B cell (primary cell): ENCODE measurements around the gene CFAP74. TPM values are rescaled to one million over a fixed set of nuclear protein-coding genes. Genes with fewer than 3 reads are reported as not detected.

Experiments used
- ATAC-seq: fragments of 200-7000 bp; cut with Tn5 transposase; one replicate; pipeline ENCODE4 v1.10.0; 2021; ENCODE audit warnings: low read depth, mild to moderate bottlenecking, moderate number of reproducible peaks, moderate library complexity
- CTCF ChIA-PET: fragments of 350-600 bp; sonication (Branson Sonifier 250); formaldehyde crosslinking; loops from one replicate; lab custom pipeline; 2021; ENCODE audit warnings: antibody characterized with exemption, inconsistent platforms; lab: Charles Lee
- POLR2A ChIA-PET: fragments of 350-600 bp; sonication (Branson Sonifier 250); formaldehyde crosslinking; loops from one replicate; lab custom pipeline; 2021; ENCODE audit warnings: antibody characterized with exemption; lab: Charles Lee
- DNase-seq: peaks from one replicate; pipeline ENCODE4 v3.0.0; 2013
- H2AFZ ChIP-seq: 2 replicates; pipeline ENCODE4 v1.6.1; 2012; ENCODE audit warnings: mild to moderate bottlenecking, low read depth, low read length; ENCODE audit not compliant: insufficient read depth, poor library complexity, severe bottlenecking
- H3K27ac ChIP-seq, 2 donors: 1 replicate in 1 of 2; 2 replicates in 1 of 2; pipeline ENCODE4 v1.5.1; 2012 to 2013; ENCODE audit warnings: low read length in 2 of 2, mild to moderate bottlenecking in 2 of 2, moderate library complexity in 1 of 2
- H3K27me3 ChIP-seq, 4 experiments: fragments of 200-600 bp in 1 of 4; sonication (generic) in 1 of 4; replicated peaks in 1 of 4; 1 replicate in 2 of 4; 2 replicates in 2 of 4; pipeline versions ENCODE4 v1.6.1 to v1.7.0; 2013 to 2016; ENCODE audit warnings: low read length in 3 of 4, mild to moderate bottlenecking in 2 of 4, mixed read lengths in 1 of 4, moderate library complexity in 1 of 4; ENCODE audit not compliant: insufficient read depth in 4 of 4, control insufficient read depth in 3 of 4; ENCODE audit errors: control extremely low read depth in 1 of 4
- H3K36me3 ChIP-seq, 2 experiments: replicated peaks in 1 of 2; 1 replicate in 1 of 2; 2 replicates in 1 of 2; pipeline versions ENCODE4 v1.6.1 to v1.7.1; 2013; ENCODE audit warnings: low read length in 1 of 2; ENCODE audit not compliant: insufficient read depth in 2 of 2, control insufficient read depth in 1 of 2; ENCODE audit errors: control extremely low read depth in 1 of 2, extremely low read depth in 1 of 2
- H3K4me1 ChIP-seq, 2 donors: fragments of 200-600 bp in 1 of 2; sonication (generic) in 1 of 2; 1 replicate in 1 of 2; 2 replicates in 1 of 2; pipeline versions ENCODE4 v1.5.1 to v1.6.1; 2013 to 2017; ENCODE audit warnings: low read length in 2 of 2; ENCODE audit not compliant: control insufficient read depth in 2 of 2, insufficient read depth in 2 of 2
- H3K4me2 ChIP-seq: replicated peaks from 2 replicates; pipeline ENCODE3; 2012; ENCODE audit warnings: mild to moderate bottlenecking, low read depth, low read length; ENCODE audit not compliant: poor library complexity, severe bottlenecking
- H3K4me3 ChIP-seq, 5 experiments: fragments of 200-600 bp in 1 of 5; sonication (generic) in 1 of 5; 1 replicate in 3 of 5; 2 replicates in 2 of 5; pipeline versions ENCODE4 v1.5.1 to v1.7.0; 2011 to 2016; ENCODE audit warnings: low read length in 4 of 5, mild to moderate bottlenecking in 4 of 5, low read depth in 2 of 5, control low read depth in 1 of 5, moderate library complexity in 1 of 5; ENCODE audit not compliant: insufficient read depth in 1 of 5; ENCODE audit errors: control extremely low read depth in 1 of 5, extremely low read depth in 1 of 5
- H3K79me2 ChIP-seq: fragments of 200-600 bp; sonication (generic); one replicate; pipeline ENCODE4 v1.6.0; 2016; ENCODE audit warnings: low read length; ENCODE audit not compliant: control insufficient read depth, insufficient read depth
- H3K9ac ChIP-seq: fragments of 200-600 bp; sonication (generic); 2 replicates; pipeline ENCODE4 v1.6.1; 2017; ENCODE audit warnings: mild to moderate bottlenecking, low read length, moderate library complexity
- H3K9me3 ChIP-seq, 3 donors: one replicate each; pipeline versions ENCODE4 v1.6.1 to v1.7.1; 2013; ENCODE audit warnings: low read length in 2 of 3; ENCODE audit not compliant: control insufficient read depth in 2 of 3, insufficient read depth in 1 of 3; ENCODE audit errors: control extremely low read depth in 1 of 3
- H4K20me1 ChIP-seq: 2 replicates; pipeline ENCODE4 v1.6.0; 2012; ENCODE audit warnings: mild to moderate bottlenecking, low read length; ENCODE audit not compliant: insufficient read depth, control insufficient read depth, poor library complexity, severe bottlenecking
- H3K27ac Mint-ChIP-seq: one replicate; pipeline ENCODE4 v1.8.0; 2021; ENCODE audit warnings: mixed read lengths
- H3K27me3 Mint-ChIP-seq: one replicate; pipeline ENCODE4 v1.8.0; 2021; ENCODE audit warnings: mixed read lengths
- H3K4me1 Mint-ChIP-seq: one replicate; pipeline ENCODE4 v1.8.0; 2021; ENCODE audit warnings: mixed read lengths
- H3K4me3 Mint-ChIP-seq: one replicate; pipeline ENCODE4 v1.8.0; 2021; ENCODE audit warnings: mixed read lengths
- H3K9me3 Mint-ChIP-seq: one replicate; pipeline ENCODE4 v1.8.0; 2022; ENCODE audit warnings: mixed read lengths; ENCODE audit not compliant: insufficient read depth
- EZH2 ChIP-seq: IDR thresholded peaks from 2 replicates; pipeline ENCODE4 v1.6.1; 2012; ENCODE audit warnings: borderline replicate concordance, low read depth, mild to moderate bottlenecking, moderate library complexity, low read length; ENCODE audit not compliant: insufficient read depth, poor library complexity, severe bottlenecking
- WGBS: methylation state at CpG from one replicate; pipeline ENCODE4 v1.1.5; 2013; ENCODE audit warnings: missing lambda C conversion rate; ENCODE audit not compliant: insufficient coverage; 5-methylcytosine and 5-hydroxymethylcytosine counted together
- intact Hi-C: fragments of 100-400 bp; cut with micrococcal nuclease; formaldehyde crosslinking; loops from one replicate; pipeline ENCODE4 v1.10.0; 2022
- polyA plus RNA-seq: library from polyadenylated mRNA; depleted of rRNA; stranded (reverse); fragments of >200 nt; gene quantifications from 2 replicates; pipeline ENCODE4 v1.2.3, GENCODE V29; 2012
- total RNA-seq, 2 donors: library from RNA; stranded (reverse); fragments of 120-200 nt in 1 of 2; gene quantifications; 1 replicate in 1 of 2; 2 replicates in 1 of 2; pipeline versions ENCODE4 v1.2.3 to v1.2.4, GENCODE V29; 2013 to 2022
- TF ChIP-seq, protein P1 (sequence below): fragments of 200-600 bp; IDR thresholded peaks from one replicate; pipeline ENCODE4 v1.8.0; 2022; ENCODE audit warnings: antibody characterized with exemption, mild to moderate bottlenecking

CFAP74 gene
- total and polyA plus RNA-seq, 2 donors (not counting 1 experiment from before 2014, with no cell fraction given) = not detected

DNA sequence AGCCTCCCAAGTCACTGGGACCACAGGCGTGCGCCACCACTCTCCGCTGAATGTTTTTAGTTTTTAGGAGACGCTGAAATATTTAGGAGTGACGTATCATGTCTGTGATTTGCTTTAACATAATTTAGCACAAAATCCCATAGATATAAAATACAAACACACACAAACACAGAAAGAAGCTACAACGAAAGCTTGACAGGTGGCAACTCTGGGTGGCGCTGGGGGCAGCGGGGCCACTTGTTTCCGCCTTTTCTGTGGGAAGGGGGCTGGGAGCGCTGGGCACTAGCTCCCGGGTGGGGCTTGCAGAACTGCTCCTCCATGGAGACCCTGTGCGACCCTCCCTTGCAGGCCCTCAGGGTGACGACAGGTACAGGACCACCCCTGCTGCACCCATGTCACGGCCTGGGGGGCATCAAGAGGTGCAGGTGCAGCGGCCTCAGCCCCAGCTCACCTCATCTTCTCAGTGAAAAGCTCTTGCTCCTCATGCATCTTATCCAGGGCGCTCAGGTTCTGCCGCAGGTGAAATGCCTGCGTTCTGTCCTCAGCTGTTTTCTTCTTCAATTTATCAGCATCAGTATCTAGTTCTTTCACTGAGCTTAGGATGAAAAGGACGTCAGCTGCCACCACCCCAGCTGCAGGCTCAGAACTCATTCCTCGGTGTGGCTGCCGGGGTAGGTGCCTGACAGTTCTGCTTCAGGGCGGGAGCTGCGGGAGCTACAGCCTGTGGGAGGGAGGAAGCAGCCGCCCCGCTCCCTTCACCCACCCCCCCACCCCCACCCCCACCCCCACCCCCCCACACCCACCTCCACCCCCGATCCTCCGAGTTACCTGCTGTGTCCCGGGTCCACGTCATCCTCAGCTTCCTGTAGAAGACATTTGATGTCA is 15.3 kb downstream of the CFAP74 start:
- Mint-ChIP-seq H3K27ac (no peak overlapping the region), H3K27me3 (peaks cover 18% of the 10 kb centered on the region), H3K4me3 (no peak overlapping the region), H3K4me1 (no peaks in the 10 kb centered on the region), H3K9me3 (no peaks in the 10 kb centered on the region)
- no peaks in the 10 kb centered on the region for H3K9me3 ChIP-seq
- peaks cover 0 to 7% (median 0%) of the 10 kb centered on the region in 4 experiments for H3K27me3 ChIP-seq
- H3K4me1 ChIP-seq = no peaks in the 10 kb centered on the region
- H3K4me2 ChIP-seq = no peak overlapping the region
- ChIA-PET CTCF (no interaction called here), POLR2A (no interaction called here)
- ATAC-seq = no peak
- no peak for TF ChIP-seq EZH2
- TF ChIP-seq, protein P1, sequence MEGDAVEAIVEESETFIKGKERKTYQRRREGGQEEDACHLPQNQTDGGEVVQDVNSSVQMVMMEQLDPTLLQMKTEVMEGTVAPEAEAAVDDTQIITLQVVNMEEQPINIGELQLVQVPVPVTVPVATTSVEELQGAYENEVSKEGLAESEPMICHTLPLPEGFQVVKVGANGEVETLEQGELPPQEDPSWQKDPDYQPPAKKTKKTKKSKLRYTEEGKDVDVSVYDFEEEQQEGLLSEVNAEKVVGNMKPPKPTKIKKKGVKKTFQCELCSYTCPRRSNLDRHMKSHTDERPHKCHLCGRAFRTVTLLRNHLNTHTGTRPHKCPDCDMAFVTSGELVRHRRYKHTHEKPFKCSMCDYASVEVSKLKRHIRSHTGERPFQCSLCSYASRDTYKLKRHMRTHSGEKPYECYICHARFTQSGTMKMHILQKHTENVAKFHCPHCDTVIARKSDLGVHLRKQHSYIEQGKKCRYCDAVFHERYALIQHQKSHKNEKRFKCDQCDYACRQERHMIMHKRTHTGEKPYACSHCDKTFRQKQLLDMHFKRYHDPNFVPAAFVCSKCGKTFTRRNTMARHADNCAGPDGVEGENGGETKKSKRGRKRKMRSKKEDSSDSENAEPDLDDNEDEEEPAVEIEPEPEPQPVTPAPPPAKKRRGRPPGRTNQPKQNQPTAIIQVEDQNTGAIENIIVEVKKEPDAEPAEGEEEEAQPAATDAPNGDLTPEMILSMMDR = no peak
- H3K4me3 ChIP-seq = no peak overlapping the region
- H3K27ac ChIP-seq = no peak overlapping the region
- intact Hi-C loops = no loop called here
- H3K36me3 ChIP-seq = no peaks in the 10 kb centered on the region
- H4K20me1 ChIP-seq = no peaks in the 10 kb centered on the region
- 86% methylated on average over 13 of the region's 29 CpGs for WGBS
- no peak overlapping the region for H3K9ac ChIP-seq
- DNase-seq = no peak
- H2AFZ ChIP-seq = no peak overlapping the region
- no peaks in the 10 kb centered on the region for H3K79me2 ChIP-seq

DNA sequence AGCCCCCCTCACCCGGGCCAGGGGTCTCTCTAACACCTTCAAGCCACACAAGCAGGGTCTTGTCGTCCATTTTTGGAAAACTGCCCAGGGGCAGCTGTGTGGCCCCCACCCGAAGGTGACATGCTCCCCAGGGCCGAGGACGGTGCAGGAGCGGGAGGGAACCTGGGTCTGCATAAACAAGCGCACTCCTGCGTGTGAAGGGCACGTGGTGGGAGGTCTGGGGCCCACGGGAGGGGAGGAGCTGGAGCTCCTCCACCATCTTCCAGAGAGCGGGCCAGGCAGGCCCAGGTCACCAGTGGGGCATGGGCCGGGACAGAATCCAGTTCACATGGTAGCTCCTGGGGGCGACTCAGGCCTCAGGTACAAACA is 16.5 kb downstream of the CFAP74 start:
- no peak overlapping the region for H3K4me3 ChIP-seq
- no peak overlapping the region for H3K9ac ChIP-seq
- no peak overlapping the region for H3K27ac ChIP-seq
- Mint-ChIP-seq H3K27me3 (peaks cover 18% of the 10 kb centered on the region), H3K27ac (no peak overlapping the region), H3K4me3 (no peak overlapping the region), H3K9me3 (no peaks in the 10 kb centered on the region), H3K4me1 (no peaks in the 10 kb centered on the region)
- intact Hi-C loops = no loop called here
- H2AFZ ChIP-seq = no peak overlapping the region
- no peak for TF ChIP-seq EZH2
- TF ChIP-seq, protein P1 = no peak
- no peak overlapping the region for H3K4me2 ChIP-seq
- ATAC-seq (no peak), DNase-seq (no peak)
- 86% methylated on average over 13 of the region's 13 CpGs for WGBS
- no peaks in the 10 kb centered on the region for H3K79me2 ChIP-seq
- ChIA-PET CTCF (no interaction called here), POLR2A (no interaction called here)
- peaks cover 0 to 4% (median 0%) of the 10 kb centered on the region in 3 donors for H3K9me3 ChIP-seq
- H3K27me3 ChIP-seq = peaks cover 0 to 7% (median 0%) of the 10 kb centered on the region in 4 experiments
- H3K36me3 ChIP-seq = no peaks in the 10 kb centered on the region
- H3K4me1 ChIP-seq = no peaks in the 10 kb centered on the region
- no peaks in the 10 kb centered on the region for H4K20me1 ChIP-seq
